NCI-H1092 treated with DMSO at 0.1 percent for 48 hours (cell line): ENCODE measurements around the gene SMIM24.
A peak's percentile ranks its signal among the peaks of the same experiment; 100 is the strongest.
"Not testable (repeated sequence)": the region's sequence is repeated elsewhere in the genome, so short reads cannot be mapped to it uniquely, and the experiment has no call there.

ENCODE experiments used
- DNase-seq: peaks from one replicate; lab custom pipeline; 2025; lab: John Stamatoyannopoulos, UW

The SMIM24 gene

DNA sequence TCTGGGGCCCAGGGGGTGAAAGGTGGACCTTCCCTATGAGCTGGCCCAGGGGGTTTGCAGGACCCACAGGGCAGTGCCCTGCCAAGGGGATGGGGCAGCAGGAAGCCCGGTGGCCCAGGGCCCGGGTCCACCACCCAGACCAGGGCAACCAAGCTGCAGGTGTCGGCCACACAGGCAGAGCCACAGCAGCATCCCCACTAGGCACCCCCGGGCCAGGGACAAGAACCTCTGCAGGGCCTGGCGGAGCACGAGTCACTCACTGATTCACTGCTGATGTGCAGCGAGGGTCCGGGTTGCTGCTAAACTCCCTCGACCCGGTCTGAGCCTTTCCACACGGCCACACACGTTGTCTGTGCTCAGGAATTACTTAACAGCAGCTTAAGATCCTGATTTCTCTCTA lies 34.6 kb upstream of the SMIM24 start:
- no peak for DNase-seq

DNA sequence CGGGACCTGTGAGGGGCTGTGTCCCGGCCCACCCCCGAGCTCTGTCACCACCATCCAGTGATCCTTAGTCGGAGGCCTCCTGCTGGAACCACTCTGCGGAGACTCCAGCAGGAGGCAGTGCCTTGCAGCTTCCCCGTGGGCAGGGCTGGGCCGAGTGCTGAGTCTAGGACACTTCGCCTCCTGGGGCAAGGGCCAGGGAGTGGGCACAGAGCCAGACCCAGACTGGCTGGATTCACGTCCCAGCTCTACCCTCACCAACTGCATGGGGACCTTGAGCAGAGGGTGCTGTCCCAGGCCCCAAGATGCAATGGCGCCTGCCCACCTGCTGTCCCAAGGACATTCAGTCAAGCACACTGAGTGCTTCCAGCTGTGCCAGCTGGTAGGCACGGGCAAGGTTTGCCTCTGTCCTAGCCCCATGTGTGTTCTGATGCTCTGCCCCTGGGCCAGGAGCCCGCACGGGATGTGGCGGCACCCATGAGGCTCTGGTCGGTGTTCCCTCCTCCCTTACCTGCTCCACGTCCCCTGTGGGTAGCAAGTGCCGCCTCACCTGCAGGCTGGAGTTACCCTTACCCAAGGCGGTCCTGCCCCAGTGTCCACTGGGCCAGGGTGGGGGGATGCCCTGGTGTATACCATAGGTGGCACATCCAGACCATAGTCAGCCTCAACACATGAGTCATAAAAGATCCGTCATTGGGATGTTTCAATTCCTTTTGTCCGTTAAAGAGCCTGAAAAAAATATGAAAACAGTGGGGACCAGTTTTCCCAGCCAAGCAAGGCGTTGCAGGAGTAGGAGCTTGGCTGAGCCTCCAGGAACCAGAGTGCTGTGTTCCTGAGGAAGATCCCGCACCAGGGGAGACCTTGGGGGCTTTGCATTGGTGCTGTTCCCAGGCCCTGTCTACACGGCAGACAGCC lies 33.2 kb upstream of the SMIM24 start:
- no peak for DNase-seq

DNA sequence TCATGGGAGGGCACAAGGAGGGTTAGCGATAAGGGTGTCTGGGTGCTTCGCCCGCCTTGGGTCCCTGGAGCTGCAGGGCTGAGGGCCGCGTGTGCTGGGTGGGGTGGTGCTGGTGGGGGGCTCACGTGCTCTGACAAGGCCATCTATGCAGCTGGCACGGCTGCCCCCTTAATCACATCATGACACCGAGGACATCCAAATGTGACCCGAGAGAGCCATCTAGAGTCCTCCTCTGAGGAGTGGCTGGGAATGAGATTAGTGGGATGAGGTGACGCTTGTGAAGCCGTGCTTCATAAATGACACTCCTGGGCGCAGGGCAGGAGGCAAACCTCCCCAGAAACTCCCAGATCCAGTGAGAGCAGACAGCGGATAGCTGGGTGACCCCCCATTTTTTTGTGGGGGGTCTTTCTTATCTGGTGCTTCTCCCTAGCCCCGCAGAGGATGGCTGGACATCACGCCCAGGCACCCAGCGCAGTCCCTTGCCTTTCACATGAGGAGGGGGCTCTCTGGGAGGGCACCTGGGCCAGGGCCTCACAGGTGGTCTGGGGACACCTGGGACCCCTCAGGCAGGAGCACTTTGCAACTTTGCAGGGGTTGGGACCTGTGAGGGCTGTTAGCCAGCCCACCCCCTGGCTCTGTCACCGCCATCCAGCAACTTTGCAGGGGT lies 32.4 kb upstream of the SMIM24 start:
- no peak for DNase-seq

DNA sequence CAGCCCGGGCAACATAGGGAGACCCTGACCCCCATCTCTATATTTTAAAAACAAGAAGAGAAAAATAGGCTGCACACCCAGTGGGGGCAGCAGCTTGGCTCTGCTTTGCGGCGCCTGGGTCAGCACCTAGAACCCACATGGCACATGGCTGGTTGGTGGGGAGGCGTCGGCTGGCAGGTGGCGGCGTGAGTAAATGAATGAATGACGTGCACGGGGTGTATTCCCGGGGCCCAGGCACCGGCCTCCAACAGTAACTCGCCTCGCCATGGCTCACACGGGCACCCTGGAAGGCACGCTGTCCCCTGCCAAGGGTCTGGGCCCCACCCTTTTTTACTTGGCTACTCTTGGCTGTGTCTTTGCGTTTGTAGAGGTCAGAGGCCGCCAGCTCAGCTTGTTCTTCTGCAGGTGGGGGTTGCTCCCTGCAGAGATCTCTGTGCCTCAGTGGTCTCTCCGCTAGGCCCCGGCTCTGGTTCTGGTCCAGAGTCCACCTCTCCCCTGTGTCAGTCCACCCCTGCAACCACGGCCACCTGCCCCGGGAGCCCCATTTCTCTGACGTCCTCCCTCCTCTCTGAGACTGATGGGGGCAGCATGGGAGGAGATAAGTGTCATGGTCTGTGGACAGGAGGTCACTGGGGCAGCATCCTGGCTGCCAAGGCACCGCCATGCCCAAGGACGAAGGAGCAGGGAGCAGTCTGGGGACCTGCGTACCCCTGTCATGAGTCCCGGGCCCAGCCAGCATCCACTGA lies 31.4 kb upstream of the SMIM24 start:
- DNase-seq = no peak

DNA sequence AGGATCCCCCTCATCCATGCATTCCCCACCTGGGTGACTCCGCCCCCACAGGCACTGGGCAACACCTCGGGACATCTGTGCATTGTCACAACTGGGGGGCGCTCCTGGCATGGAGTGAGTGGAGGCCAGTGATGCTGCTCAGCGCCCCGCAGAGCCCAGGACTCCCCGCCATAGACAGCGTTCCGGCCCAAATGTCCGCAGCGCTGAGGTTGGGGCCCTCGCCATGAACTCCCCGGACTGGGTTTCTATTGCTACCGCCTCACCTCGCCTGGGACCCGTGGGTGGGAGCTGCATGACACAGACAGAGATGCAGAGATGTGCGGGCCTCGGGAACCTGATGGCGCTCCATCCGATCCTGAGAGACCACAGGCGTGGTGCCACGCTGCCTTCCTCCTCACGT lies 30.4 kb upstream of the SMIM24 start:
- no peak for DNase-seq

DNA sequence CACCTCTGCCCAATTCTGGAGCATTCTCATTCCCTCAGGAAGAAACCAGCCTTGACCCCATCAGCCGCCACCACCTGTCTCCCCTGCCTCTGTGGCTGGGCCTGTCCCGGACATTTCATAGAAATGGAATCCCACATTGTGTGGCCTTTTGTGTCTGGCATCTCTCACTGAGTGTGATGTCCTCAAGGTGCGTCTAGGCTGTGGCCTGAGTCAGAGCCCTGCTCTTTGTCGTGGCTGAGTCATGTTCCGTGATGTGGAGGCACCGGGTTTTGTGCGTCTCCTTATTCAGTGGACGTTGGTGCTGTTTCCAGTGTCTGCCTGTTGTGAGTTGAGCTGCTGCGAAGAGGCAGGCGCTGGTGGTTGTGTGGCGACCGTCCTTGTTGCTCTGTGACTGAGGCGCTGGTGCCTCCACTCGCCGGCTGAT lies 29.3 kb upstream of the SMIM24 start:
- no peak for DNase-seq

DNA sequence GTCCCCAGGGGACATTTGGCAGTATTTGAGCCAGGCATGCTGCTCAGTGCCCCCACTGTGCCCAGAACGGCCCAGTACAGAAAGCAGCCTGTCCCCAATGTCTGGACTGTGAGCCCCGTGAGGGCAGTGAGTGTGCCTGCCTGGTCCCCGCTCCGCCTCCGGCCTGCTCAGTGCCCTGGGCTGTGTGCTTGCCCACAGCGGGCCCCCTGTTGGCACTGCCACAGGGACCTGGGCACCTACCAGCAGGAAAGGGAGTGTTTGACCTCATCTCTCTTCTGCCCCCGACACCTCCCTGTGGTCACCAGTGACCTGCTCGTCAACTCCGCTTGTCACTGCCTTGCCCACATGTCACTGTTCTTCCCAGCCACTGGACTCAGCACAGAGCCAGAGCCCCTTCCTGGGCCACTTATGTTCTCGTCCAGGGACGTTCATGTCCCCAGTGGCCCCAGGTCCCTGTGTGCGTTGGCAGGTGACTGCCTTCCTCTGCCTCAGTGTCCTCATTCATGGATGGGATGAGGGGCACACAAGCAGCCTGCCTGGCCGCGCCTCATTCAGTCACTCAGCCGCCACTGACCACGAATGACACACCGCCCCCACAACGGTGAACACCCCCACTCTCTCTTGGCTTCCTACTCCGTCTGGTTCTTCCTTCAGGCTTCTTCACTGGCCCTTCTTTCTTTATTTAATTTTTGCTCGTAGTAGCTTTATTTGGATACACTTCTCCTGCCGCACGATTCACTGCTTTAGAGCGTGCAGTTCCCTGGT lies 28.6 kb upstream of the SMIM24 start:
- no peak for DNase-seq

DNA sequence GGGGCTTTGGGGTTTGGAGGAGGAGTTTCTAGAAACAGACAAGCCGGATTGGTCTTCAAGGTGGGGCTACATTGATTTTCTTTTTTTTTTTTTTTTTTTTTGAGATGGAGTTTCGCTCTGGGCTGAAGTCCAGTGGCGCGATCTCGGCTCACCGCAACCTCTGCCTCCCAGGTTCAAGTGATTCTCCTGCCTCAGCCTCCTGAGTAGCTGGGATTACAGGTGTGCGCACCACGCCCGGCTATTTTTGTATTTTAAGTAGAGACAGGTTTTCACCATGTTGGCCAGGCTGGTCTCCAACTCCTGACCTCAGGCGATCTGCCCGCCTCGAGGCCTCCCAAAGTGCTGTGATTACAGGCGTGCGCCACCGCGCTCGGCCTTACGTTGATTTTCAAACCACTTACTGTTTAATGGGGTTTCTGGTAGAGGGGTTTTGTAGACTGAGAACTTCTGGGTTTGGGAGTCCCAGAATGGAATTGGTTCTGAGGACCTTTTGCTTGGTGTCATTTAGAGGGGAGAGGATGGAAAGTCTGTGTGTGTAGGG lies 27.9 kb upstream of the SMIM24 start:
- not testable (repeated sequence) for DNase-seq

DNA sequence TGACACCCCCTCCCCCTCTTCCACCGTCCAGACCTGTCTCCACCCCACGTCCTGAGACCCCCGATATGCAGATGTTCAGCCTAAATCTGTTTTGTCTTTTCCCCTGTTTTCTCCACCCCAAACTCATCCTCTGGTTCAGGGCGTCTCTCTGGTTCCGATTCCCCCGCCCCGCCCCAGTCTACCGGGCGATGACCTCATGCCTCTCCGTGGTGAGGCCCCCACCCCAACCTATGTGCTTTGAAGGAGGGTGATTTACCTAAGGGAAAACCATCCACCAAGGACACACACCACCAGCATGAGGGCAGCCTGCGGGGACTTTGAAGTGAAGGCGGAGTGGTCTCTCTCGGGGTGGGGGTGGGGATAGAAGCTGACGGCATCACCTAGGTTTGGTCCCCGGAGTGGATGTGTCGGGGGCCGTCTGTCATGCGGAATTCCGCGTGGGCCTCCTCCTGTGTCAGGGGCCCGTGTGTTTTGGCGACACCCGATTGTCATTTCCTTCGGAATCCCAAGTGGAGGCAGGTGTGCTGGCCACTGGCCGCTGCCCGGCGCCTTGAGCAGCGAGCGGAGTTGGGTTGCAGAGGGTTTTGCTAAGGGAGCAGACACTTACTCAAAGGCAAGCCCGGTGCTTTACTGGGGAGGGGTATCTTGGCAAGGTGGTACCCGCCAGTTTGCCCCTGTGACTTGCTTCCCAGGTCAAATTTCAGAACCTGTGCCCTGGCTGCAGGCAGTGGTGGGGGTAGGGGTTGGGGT lies 27.2 kb upstream of the SMIM24 start:
- no peak for DNase-seq

DNA sequence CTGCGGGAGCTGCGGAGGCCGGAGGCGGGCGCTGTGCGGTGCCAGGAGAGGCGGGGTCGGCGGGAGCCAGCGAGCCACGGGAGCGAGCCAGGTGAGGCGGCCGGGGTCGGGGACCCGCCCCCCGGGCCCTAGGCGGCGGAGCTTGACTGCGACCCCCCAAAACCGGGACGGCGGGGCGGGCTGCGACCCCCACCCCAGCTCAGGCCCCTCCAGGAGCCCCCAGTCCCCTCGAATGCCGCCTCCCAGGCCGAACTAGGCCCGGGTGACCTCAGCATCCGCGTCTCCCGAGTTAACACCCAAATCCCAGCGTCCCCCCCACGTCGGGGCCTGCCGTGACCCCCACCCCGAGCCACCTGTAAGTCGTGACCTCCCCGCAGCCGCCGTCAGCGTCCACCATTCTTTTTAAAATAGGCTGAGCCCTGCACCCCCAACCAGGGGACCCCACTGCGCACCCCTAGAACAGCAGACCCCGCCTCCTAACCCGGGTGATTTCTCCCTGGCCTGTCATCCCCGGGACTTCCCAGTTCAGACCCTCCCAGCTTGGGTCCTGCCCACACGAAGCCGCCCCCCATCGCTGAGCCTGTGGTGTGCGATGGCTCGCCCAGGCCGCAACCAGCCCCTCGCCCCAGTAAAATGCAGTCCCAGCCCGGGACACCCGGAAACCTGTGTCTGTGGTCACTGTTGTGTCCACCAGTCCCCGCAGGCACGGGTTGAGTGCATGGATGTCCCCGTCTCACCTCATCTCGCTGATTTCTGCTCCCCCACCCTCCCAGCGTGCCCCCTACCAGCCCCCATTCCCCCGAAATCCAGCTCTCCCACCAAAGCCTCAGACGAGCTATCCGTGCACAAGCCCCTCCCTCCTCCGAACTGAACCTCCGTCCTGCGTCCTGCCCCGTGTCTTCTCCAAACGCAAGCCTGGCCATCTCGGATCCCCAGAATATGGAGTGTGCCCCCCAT lies 26.3 kb upstream of the SMIM24 start:
- no peak for DNase-seq

DNA sequence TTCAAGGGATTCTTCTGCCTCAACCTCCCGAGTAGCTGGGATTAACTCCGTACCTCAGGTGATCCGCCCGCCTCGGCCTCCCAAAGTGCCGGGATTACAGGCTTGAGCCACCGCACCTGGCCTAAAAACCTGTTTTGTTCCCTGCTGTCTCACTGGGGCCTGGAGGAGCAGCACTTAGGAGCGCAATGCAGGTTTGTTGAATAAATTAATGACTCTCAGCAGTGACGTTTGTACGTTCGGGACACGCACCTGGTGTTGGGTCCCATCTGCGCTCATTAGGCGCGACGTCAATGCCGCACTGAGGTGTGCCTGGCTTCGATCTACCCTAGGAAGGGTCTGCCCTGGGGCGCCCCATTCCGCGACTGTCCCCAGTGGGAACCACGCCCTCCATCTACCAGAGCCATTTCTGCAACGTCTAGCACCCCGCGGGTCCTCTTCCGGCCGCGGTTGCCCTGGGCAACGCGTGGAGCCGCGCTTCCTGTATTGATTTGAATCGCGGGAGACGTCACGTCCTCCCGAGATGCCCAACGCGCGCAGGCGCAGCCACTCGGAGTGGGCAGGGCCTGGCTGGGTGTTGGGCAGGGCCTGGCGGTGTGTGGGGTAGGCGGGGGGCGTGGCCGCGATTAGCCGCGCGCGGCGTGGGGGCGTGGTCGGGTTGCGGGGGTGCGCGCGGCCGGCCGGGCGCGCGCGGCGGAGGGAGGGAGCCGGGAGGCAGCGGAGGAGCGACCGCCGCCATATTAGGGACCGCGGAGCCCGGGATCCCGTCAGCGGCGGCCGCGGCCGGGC lies 25.5 kb upstream of the SMIM24 start, which contains the start of gene FZR1:
FZR1 (plus strand) TSS at position 714 of the 786 bp plus-strand sequence. CDS start 16,679 bp downstream, outside the sequence.
- DNase-seq = peak; percentile 97

DNA sequence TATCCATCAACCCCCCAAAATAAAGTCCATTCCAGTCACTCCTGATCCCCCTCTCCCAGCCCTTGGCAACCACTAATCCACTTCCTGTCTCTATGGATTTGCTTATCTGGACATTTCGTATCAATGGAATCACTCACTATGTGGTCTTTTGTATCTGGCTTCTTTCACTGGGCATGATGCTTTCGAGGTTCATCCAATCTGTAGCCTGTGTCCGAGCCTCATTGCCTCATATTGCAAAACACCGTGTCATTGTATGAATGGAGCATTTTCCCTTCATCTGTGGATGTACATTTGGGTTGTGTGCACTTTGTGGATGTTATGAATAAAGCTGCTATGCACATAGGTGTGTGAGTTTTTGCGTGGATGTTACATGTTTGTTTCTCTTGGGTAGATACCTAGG lies 24.4 kb upstream of the SMIM24 start:
- no peak for DNase-seq

DNA sequence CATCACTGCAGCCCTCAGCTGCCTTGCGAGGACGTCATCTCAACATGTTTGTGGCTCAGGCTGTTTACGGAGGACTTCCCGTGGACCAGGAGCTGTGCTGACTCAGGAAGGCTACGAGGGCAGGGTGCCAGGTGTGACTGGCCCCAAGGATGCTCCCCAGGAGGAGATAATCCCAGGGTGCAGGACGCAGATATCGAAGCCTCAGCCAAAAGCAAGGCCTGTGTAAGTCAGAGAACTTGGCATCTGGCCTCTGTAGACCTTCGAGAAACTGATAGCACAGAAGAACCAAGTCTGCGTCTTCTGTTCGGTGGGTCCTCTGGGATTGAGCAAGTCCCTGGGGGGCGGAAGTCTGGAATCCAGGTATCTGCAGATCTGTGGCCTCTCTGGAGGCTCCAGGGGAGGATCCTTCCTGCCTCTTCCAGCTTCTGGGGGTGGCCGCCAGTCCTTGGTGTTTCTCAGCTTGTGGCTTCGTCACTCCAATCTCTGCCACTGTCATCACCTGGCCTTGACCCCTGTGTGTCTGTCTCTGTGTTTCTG lies 22.8 kb upstream of the SMIM24 start:
- no peak for DNase-seq

DNA sequence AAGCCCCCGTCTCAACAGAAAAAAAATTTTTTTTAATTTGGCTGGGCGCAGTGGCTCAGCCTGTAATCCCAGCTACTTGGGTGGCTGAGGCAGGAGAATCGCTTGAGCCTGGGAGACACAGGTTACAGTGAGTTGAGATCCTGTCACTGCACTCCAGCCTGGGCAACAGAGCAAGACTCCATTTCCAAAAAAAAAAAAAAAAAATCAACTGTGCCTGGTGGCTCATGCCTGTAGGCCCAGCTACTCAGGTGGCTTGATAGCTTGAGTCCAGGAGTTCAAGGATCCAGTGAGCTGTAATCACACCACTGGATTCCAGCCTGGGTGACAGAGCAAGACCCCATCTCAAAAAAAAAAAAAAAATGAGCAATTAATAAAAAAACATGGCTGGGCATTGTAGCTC lies 21.5 kb upstream of the SMIM24 start:
- DNase-seq = no peak

DNA sequence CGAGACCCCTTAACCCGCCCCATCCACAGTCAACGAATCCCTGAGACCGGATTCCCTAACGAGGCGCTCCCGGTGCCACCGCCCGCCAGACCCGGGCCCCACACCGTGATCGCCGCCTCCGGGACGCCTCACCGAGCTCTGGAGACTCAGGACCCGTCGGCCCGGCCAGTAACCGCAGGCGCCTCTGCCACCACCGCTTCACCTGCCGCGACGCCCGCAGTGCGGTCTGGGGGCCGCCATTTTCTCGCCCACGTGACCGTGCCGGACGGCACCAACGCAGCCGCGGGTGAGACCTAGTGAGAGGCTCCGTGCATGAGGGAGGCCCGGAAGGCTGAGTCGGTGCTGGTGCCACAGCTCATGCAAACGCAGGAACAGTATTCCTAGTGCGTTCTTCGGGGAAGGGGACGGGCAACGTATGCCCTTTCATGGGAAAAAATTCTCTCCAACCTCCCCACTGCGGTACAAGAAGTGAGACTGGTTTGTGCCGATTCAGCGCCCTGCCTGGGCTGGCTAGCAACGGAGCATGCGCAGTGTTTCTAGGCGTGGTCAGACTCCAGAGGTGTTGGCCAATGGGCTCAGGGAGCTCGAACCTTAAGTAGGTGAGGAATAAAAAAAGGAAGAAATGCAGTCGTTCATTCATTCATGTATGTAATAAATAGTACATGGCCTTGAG lies 20.2 kb upstream of the SMIM24 start, which contains the start of gene DOHH:
DOHH (minus strand) TSS at position 246 of the 673 bp plus-strand sequence. CDS start 3,860 bp downstream, outside the sequence.
- peak; percentile 98 for DNase-seq

DNA sequence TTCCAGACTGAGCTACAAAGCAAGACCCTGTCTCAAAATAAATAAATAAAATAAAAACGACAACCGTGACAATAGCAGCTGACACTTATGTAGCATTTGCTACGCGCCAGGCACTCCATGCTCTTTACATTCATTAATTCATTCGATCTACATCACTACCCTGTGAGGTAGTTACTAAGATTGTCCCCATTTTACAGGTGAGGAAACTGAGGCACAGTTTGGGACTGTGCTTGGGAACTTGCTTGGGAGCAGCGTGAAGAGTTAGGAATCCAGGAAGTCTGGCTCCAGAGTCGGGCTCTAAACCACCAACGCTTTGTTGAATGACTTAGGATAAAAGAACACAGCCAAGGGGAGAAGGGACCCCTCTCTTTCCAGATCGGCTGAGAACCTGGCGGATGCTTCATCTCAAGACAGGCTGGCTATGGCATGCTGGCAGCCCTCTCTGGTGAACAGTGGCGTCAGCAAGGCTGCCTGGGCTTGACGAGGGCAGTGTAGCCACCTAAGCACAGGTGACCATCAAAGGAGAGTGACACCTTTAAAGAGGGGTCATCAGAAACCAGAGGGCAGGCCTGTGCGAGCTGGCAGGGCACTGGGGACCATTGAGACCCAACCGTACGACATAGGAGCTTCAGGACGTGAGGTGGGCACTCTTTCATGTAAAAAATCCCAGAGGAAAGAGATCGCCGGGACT lies 19.6 kb upstream of the SMIM24 start:
- DNase-seq = no peak
